Measurements from ENCODE around the gene SMG1.
"Not testable (repeated sequence)": the region's sequence is repeated elsewhere in the genome, so short reads cannot be mapped to it uniquely, and the experiment has no call there.

Gene SMG1

DNA sequence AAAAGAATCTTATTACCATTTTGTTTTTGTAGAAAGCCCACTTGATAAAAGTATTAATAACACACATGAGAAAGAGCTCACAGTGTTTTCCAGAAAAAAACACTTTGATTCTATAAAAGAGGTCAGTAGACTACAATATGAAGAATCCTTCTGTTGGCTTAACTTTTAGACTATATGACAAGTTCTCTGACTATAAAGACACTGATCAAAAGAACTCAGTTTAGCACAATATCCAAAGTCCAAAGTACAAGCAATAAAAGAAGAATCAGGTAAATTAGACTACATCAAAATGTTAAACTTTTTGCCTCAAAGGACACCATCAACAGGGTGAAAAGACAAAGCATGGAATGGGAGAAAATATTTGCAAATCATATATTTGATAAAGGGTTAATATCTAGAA lies 11.2 kb upstream of the SMG1 start:
- in situ Hi-C loops (cut with MboI; ENCODE audit: low pct_unique_long_range_greater_than_20kb, low sequenced_read_pairs) = no loop called here

DNA sequence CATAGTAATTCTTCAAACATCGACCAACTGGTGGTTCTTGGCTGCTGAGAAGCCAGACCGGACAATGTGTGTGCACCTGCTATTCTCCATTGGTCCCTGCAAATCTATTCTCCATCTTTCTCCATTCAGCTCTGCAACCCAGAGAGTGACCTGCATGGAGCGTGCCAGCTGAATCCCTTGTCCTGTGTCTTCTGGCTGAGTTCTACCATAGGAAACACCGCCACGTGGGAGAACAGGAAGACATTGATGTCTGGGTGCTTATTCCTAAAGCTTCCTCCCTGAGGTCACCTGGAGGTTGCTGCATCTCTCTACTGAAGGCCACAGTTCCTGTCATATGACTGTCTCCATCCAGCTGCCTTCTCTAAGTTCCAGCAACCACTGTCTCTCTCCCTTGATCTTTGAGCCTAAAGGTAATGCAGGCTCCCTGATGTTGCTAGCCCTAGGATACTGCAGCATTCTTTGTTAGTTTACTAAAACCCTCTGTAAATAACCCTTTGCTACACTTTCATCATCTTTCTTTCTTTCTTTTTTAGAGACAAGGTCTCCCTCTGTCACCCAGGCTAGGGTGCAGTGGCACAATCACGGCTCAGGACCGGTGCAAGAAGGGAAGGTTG lies 10.6 kb upstream of the SMG1 start:
- no peak for DNase-seq
- in situ Hi-C loops (cut with MboI; ENCODE audit: low pct_unique_long_range_greater_than_20kb, low sequenced_read_pairs) = no loop called here

More for the DNA sequence above, 11.2 kb upstream of the SMG1 start:
- DNase-seq = no peak

DNA sequence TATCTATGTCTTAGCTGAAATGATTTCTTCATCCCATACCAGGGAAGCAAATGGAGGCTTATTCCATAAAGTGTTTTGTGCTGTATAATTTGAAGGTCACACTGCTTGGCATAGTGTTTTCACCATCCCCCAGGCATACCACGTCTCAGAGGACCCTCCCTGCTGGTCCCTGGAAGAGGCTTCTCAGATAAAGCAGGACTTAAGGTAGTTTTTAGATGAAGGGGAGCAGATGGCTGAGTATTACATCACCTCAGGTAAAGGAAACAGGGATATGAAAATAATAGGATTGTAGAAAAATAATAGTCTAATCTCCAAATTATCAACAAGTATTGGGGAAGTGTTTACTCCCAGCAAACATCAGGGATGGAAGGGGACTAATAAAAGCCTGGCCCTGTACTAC lies 7.3 kb upstream of the SMG1 start:
- DNase-seq = no peak
- in situ Hi-C loops (cut with MboI; ENCODE audit: low pct_unique_long_range_greater_than_20kb, low sequenced_read_pairs) = no loop called here

DNA sequence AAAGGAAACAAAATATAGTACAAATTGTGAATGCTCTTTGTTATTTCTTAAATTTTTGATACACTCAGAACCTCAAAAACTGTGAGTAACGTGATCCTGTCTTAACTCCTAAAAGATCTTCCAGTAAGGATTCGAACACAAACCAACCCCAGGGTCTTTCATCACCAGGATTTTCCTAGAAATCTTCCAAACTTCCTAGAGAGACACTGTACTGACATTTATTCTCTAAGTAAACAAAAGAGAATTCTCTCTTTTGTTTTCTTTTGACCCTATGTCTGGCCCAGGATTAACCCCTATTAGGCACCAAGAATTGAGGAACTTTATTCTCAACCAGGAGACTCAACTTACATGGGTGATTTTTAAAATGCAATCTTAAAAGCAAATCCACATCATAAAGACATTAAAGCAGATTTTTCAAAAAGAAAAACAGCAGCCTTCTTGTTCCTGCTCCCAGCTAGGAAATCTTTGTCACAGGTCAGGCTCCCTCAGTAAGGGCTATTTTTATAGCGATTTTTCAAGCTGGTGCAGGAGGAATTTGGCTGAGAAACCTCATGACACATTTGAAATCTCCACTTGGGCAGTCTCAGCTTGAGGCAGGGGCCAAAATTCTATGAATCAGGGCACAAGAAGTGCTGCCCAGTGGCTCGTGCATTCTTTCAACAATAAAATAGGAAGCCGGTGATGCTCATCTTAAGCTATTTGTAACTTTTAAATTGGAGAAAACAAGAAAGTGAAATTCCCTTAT lies 6.2 kb upstream of the SMG1 start:
- in situ Hi-C loops (cut with MboI; ENCODE audit: low pct_unique_long_range_greater_than_20kb, low sequenced_read_pairs) = no loop called here
- DNase-seq = no peak

DNA sequence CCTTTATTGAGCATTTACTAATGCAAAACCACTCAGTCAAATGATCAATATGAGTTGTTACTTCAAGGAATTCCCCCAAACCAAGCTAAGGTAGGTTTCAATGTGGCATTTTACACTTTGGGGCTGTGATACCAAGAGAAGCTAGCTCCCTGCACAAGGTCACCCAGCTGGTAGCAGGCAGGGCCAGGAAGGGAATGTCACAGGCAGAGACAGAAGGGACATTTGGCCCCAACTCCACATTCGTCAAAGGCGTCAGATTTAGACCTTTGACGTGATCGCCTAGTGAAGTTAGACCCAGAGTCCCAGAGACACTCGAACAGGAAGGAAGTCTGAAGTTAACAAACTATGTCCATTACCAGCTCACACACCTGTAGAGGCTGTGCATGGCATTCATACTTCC lies 5.5 kb upstream of the SMG1 start:
- no peak for DNase-seq
- in situ Hi-C loops (cut with MboI; ENCODE audit: low pct_unique_long_range_greater_than_20kb, low sequenced_read_pairs) = no loop called here

- DNase-seq; in situ Hi-C loops (cut with MboI; ENCODE audit: low pct_unique_long_range_greater_than_20kb, low sequenced_read_pairs): not testable (repeated sequence)
These were observed 3.9 kb upstream of the SMG1 start for GRCh38 chr16:18930095-18930494.

GRCh38 chr16:18928073-18928472 lies 1.9 kb upstream of the SMG1 start:
- in situ Hi-C loops (cut with MboI; ENCODE audit: low pct_unique_long_range_greater_than_20kb, low sequenced_read_pairs); DNase-seq: not testable (repeated sequence)

- peak; percentile 51 for DNase-seq
- in situ Hi-C loops (cut with MboI; ENCODE audit: low pct_unique_long_range_greater_than_20kb, low sequenced_read_pairs) = not testable (repeated sequence)
These were observed 808 bp downstream of the SMG1 start for GRCh38 chr16:18925215-18925985.

- in situ Hi-C loops (cut with MboI; ENCODE audit: low pct_unique_long_range_greater_than_20kb, low sequenced_read_pairs); DNase-seq: not testable (repeated sequence)
These were observed 2.3 kb downstream of the SMG1 start for GRCh38 chr16:18923935-18924334.

GRCh38 chr16:18923124-18923523 lies 3.1 kb downstream of the SMG1 start:
- in situ Hi-C loops (cut with MboI; ENCODE audit: low pct_unique_long_range_greater_than_20kb, low sequenced_read_pairs) = not testable (repeated sequence)

DNA sequence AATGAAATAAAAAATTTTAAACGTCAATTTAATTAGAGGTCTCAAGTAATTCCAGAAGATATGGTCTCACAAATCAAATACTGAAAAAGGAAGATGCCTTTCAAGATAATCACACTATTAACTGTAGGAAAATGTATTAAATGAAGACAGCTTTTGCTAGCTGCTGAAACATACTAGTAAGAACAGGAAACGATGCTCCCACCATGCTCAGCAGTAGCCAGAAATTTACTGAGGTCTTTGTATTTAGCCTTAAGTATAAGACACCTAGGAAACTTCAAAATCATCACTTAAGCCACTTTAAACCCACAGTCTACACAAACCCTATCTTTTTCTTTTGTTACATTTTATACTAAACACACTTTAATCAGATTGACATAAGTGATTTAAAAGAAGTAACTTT lies 16.6 kb downstream of the SMG1 start:
- in situ Hi-C loops (cut with MboI; ENCODE audit: low pct_unique_long_range_greater_than_20kb, low sequenced_read_pairs); DNase-seq: not testable (repeated sequence)

More at GRCh38 chr16:18923124-18923523, 3.1 kb downstream of the SMG1 start:
- not testable (repeated sequence) for DNase-seq

DNA sequence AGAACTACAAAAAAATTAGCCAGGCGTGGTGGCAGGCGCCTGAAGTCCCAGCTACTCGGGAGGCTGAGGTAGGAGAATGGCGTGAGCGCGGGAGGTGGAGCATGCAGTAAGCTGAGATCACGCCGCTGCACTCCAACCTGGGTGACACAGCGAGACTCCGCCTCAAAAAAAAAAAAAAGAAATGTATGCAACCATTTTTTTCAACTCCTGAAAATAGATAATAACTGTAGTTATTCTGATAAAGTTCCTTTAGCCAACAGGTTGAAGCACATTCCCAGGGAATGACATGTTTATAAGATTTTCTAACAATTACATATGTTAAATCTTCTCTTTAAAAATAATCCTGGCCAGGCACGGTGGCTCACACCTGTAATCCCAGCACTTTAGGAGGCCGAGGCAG lies 17.5 kb downstream of the SMG1 start:
- DNase-seq; in situ Hi-C loops (cut with MboI; ENCODE audit: low pct_unique_long_range_greater_than_20kb, low sequenced_read_pairs): not testable (repeated sequence)

DNA sequence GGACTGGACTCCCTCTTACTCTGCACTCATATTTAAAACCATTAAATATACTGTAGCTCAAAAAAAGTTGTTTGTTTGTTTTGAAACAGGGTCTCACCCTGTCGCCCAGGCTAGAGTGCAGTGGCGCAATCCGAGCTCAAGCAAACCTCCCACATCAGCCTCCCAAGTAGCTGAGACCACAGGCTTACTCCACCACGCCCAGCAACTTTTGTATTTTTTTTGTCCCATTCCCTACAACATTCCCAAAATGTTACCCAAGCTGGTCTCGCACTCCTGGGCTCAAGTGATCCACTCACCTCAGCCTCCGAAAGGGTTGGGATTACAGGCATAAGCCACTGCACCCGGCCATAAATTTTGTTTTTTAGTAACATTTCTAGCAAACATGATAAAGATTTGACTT lies 23.4 kb downstream of the SMG1 start:
- in situ Hi-C loops (cut with MboI; ENCODE audit: low pct_unique_long_range_greater_than_20kb, low sequenced_read_pairs) = not testable (repeated sequence)

GRCh38 chr16:18902044-18902443 lies 24.2 kb downstream of the SMG1 start:
- in situ Hi-C loops (cut with MboI; ENCODE audit: low pct_unique_long_range_greater_than_20kb, low sequenced_read_pairs); DNase-seq: not testable (repeated sequence)

More for the DNA sequence above, 23.4 kb downstream of the SMG1 start:
- DNase-seq = not testable (repeated sequence)

GRCh38 chr16:18901194-18901593 lies 25.0 kb downstream of the SMG1 start:
- in situ Hi-C loops (cut with MboI; ENCODE audit: low pct_unique_long_range_greater_than_20kb, low sequenced_read_pairs) = not testable (repeated sequence)

GRCh38 chr16:18884456-18884855 lies 41.8 kb downstream of the SMG1 start:
- DNase-seq; in situ Hi-C loops (cut with MboI; ENCODE audit: low pct_unique_long_range_greater_than_20kb, low sequenced_read_pairs): not testable (repeated sequence)

More at GRCh38 chr16:18901194-18901593, 25.0 kb downstream of the SMG1 start:
- not testable (repeated sequence) for DNase-seq

DNA sequence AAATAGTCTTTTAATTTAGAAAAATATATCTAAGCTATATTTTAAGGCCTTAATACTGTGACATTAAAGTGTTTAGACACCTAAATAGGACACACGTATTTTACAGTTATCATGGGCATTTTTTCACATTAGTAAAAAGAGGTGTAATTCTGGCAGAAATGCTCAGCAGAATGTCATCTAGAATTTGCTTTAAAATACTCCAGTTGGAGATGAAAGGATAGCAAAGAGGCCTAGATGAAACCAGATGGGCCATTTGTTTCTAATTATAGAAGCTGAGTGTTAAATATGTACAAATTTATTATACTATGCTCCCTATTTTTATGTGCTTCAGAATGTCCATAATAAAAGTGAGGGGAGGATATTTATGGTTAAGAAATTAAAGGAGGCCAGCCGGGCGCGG lies 48.5 kb downstream of the SMG1 start:
- DNase-seq; in situ Hi-C loops (cut with MboI; ENCODE audit: low pct_unique_long_range_greater_than_20kb, low sequenced_read_pairs): not testable (repeated sequence)

GRCh38 chr16:18877259-18877658 lies 48.9 kb downstream of the SMG1 start:
- in situ Hi-C loops (cut with MboI; ENCODE audit: low pct_unique_long_range_greater_than_20kb, low sequenced_read_pairs); DNase-seq: not testable (repeated sequence)

GRCh38 chr16:18876301-18876700 lies 49.9 kb downstream of the SMG1 start:
- DNase-seq; in situ Hi-C loops (cut with MboI; ENCODE audit: low pct_unique_long_range_greater_than_20kb, low sequenced_read_pairs): not testable (repeated sequence)
